Body of pancreas (tissue), 4 donors: Measurements from ENCODE around the gene TXNRD2.

Source experiments
- CTCF ChIP-seq, 7 experiments: fragments of 450-650 bp in 4 of 7; fragments of 200-600 bp in 3 of 7; sonication (generic) in 3 of 7; IDR thresholded peaks; one replicate each; pipeline ENCODE4 v1.5.1; 2016 to 2019; ENCODE audit warnings: antibody characterized with exemption in 7 of 7
- POLR2A ChIP-seq, 3 donors: fragments of 450-650 bp; IDR thresholded peaks; one replicate each; pipeline ENCODE4 v1.6.1; 2016; ENCODE audit warnings: antibody characterized with exemption in 3 of 3, mild to moderate bottlenecking in 2 of 3

- TF ChIP-seq CTCF (IDR thresholded peaks at IDR 0.05) (no peak), POLR2A (IDR thresholded peaks at IDR 0.05) (no peak)
Measured at GRCh38 chr22:19921544-19922081, 20.0 kb downstream of the TXNRD2 start.
